Activated naive CD4-positive, alpha-beta T cell treated with anti-CD3 and anti-CD28 coated beads, Interleukin-2, amount 50 U/mL, for 72 hours (primary cell): ENCODE measurements around the gene EIF2D. TPM values are rescaled to one million over a fixed set of nuclear protein-coding genes. Genes with fewer than 3 reads are reported as not detected.

Source experiments
- ATAC-seq, 2 donors: fragments of 150-1000 bp; cut with Tn5 transposase; 2 replicates each; pipeline ENCODE4 v1.10.0; 2021; ENCODE audit warnings: mild to moderate bottlenecking in 2 of 2, moderate library complexity in 2 of 2
- DNase-seq, 2 donors: peaks; one replicate each; pipeline ENCODE4 v3.0.0; 2021 to 2022; ENCODE audit warnings: low spot score in 2 of 2
- H3K27ac Mint-ChIP-seq, 2 donors: one replicate each; pipeline ENCODE4 v1.8.0; 2022; ENCODE audit warnings: mild to moderate bottlenecking in 2 of 2, mixed read lengths in 2 of 2
- H3K36me3 Mint-ChIP-seq, 2 donors: one replicate each; pipeline ENCODE4 v1.8.0; 2022; ENCODE audit warnings: mixed read lengths in 2 of 2
- H3K9me3 Mint-ChIP-seq, 2 donors: one replicate each; pipeline ENCODE4 v1.8.0; 2022; ENCODE audit warnings: mixed read lengths in 2 of 2
- total RNA-seq, 2 donors: library from RNA; stranded (reverse); gene quantifications; one replicate each; pipeline ENCODE4 v1.2.3, GENCODE V29; 2022

Gene EIF2D
- total RNA-seq, 2 donors from 2014 or later: 87.1 to 111 TPM

DNA sequence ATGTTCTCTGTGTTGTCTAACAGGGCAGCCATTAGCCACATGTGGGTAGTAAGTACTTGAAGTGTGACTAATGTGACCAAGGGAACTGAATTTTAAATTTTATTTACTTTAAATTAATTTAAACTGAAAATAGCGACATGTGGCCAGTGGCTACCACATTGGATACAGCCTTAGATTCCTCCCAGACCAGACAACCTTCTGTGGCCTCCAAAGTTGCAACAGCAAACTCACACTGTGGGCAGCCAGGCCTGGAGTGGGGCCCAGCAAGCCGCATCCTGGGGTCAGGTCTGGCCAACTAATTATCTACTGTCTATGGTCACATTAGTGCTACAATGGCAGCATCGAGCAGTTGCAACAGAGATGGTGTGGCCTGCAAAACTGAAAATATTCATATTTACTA is 11.7 kb downstream of the EIF2D start:
- no peaks in the 10 kb centered on the region for H3K9me3 Mint-ChIP-seq
- peak overlapping the region in 1 of 2 donors; percentile 86 for H3K27ac Mint-ChIP-seq
- peaks cover 9 to 41% of the 10 kb centered on the region in 2 donors for H3K36me3 Mint-ChIP-seq
- no peak for ATAC-seq
- no peak for DNase-seq

GRCh38 chr1:206596319-206596666 is 16.0 kb downstream of the EIF2D start:
- ATAC-seq: no peak
- H3K27ac Mint-ChIP-seq: peak overlapping the region; percentile 67 to 75
- H3K9me3 Mint-ChIP-seq: no peaks in the 10 kb centered on the region
- DNase-seq: no peak
- peaks cover 25 to 49% of the 10 kb centered on the region in 2 donors for H3K36me3 Mint-ChIP-seq

DNA sequence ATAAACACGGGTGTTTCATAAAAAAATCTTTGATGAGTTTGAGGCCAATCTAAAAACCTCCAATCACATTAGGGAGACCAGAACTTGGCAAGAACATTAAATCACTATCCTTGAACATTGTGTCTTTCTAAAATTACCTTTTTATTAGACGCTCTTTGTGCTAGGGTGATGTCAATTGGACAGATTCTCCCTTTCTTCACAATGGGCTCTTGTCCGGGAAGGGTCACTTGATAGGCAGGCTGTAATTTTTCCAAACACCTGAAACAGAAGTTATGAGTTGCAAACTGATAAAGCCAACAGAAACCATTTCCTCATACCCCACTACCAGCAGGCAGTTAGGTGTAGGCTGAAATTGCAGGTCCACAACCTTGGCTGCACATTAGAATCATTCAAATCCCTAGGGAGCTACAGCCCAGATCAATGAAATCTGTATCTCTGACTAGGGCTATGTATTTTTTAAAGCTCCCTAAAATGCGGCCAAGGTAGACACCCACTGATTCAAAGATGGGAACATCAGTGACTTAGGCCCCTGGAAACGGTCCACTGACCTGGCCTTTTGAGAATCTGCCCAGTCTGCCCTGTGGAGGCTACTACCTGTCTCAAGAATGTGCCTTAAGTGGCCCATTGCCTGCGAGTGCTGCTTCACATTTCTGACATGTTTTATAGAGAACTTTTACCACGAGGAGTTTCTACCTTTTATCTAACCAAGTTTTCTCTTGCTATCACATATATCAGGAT is 16.5 kb downstream of the EIF2D start:
- no peak for ATAC-seq
- Mint-ChIP-seq H3K36me3 (peaks cover 25 to 51% of the 10 kb centered on the region in 2 donors), H3K27ac (peak overlapping the region; percentile 67 to 75), H3K9me3 (no peaks in the 10 kb centered on the region)
- no peak for DNase-seq

GRCh38 chr1:206593351-206593925 is 18.8 kb downstream of the EIF2D start:
- no peak for ATAC-seq
- DNase-seq: no peak
- peak overlapping the region; percentile 100 for H3K27ac Mint-ChIP-seq
- H3K9me3 Mint-ChIP-seq: no peaks in the 10 kb centered on the region
- H3K36me3 Mint-ChIP-seq: peaks cover 33 to 60% of the 10 kb centered on the region in 2 donors

- peaks cover 43 to 70% of the 10 kb centered on the region in 2 donors for H3K36me3 Mint-ChIP-seq
- H3K9me3 Mint-ChIP-seq: no peaks in the 10 kb centered on the region
- H3K27ac Mint-ChIP-seq: peak overlapping the region; percentile 100
- ATAC-seq: no peak
- DNase-seq: no peak
Observed at GRCh38 chr1:206591696-206592095, 20.6 kb downstream of the EIF2D start.

- H3K36me3 Mint-ChIP-seq: peaks cover 43 to 73% of the 10 kb centered on the region in 2 donors
- H3K9me3 Mint-ChIP-seq: no peaks in the 10 kb centered on the region
- DNase-seq: no peak
Observed at GRCh38 chr1:206591226-206591625, 21.0 kb downstream of the EIF2D start.

DNA sequence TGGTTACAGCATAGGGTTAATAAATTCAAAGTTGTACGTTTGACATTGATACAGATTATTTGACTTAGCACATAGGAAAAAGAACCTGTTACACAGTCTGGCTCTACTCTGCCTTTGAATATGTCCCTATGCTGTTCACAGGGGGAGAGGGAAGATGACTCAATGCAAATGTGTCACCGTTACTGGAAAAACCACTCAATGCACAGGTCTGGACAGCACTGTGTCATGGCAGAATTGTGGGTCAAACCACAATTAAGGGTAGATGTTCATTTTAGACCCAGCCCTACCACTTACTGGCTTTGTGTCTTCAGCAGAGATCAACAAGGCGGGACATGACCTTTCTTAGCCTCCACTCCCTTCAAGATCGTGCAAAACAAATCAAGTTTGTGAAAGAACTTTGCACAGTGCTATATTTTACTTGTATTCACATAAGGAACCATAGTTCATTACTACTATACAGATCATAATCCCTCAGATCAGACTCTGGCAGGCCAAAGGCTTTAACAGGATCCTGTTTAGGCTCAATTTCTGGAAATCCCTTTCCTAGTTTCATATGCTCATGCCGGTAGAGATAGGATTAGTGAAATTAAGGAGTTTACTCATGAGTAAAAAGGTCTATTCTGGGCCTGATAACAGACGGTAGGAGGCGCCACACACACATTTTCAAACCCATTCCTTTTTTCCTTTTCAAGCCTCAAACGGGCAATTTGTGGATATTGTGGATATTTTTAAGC is 22.1 kb downstream of the EIF2D start:
- DNase-seq (peak; percentile 72 to 83), ATAC-seq (peak; percentile 93 to 94)
- no peaks in the 10 kb centered on the region for H3K9me3 Mint-ChIP-seq
- H3K36me3 Mint-ChIP-seq: peaks cover 40 to 69% of the 10 kb centered on the region in 2 donors
- H3K27ac Mint-ChIP-seq: peak overlapping the region; percentile 100

More at GRCh38 chr1:206591226-206591625, 21.0 kb downstream of the EIF2D start:
- no peak for ATAC-seq
- peak overlapping the region; percentile 100 for H3K27ac Mint-ChIP-seq

DNA sequence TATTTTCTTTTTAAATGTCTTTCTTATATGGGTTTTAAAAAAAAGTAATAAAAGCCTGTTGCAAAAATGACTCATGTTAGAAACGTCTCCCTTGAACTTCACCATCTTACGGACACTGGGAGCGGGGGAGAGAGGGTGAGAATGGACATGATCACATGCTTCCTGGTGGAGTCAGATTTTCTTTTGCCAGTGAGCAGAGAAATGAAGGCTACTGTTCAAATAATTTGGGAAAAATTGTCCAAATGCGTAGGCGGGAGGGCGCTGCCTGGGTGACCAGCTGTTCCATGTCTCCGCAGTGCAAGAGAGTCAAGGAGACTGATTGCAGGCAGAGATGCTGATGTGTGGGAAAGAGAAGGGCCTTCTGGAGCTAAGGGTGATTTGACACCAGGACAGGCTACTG is 23.1 kb downstream of the EIF2D start:
- ATAC-seq (no peak), DNase-seq (no peak)
- Mint-ChIP-seq H3K36me3 (peaks cover 46 to 74% of the 10 kb centered on the region in 2 donors), H3K9me3 (no peaks in the 10 kb centered on the region), H3K27ac (peak overlapping the region; percentile 100)

DNA sequence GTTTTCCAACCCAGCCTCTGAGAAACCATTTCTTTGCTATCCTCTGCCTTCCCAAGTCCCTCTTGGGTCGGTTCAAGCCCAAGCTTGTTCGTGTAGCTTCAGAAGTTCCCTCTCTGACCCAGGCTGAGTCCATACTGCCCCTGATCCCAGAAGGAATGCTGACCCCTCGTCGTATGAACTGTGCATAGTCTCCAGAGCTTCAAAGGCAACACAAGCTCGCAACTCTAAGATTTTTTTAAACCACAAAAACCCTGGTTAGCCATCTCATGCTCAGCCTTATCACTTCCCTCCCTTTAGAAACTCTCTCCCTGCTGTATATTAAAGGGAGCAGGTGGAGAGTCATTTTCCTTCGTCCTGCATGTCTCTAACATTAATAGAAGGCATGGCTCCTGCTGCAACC is 23.8 kb downstream of the EIF2D start:
- H3K27ac Mint-ChIP-seq: peak overlapping the region; percentile 88 to 100
- no peak for ATAC-seq
- H3K36me3 Mint-ChIP-seq: peaks cover 49 to 81% of the 10 kb centered on the region in 2 donors
- DNase-seq: no peak
- H3K9me3 Mint-ChIP-seq: no peaks in the 10 kb centered on the region

GRCh38 chr1:206587904-206588303 is 24.4 kb downstream of the EIF2D start:
- Mint-ChIP-seq H3K9me3 (no peaks in the 10 kb centered on the region), H3K27ac (peak overlapping the region; percentile 88 to 100), H3K36me3 (peaks cover 50 to 78% of the 10 kb centered on the region in 2 donors)
- no peak for ATAC-seq
- no peak for DNase-seq

GRCh38 chr1:206586501-206587445 is 25.5 kb downstream of the EIF2D start:
- H3K27ac Mint-ChIP-seq: peak overlapping the region; percentile 88 to 100
- DNase-seq (no peak), ATAC-seq (no peak)
- no peaks in the 10 kb centered on the region for H3K9me3 Mint-ChIP-seq
- H3K36me3 Mint-ChIP-seq: peaks cover 42 to 68% of the 10 kb centered on the region in 2 donors

GRCh38 chr1:206584683-206585082 is 27.6 kb downstream of the EIF2D start:
- no peak for ATAC-seq
- H3K27ac Mint-ChIP-seq: peak overlapping the region; percentile 88 to 100
- DNase-seq: no peak
- H3K36me3 Mint-ChIP-seq: peaks cover 58 to 73% of the 10 kb centered on the region in 2 donors
- no peaks in the 10 kb centered on the region for H3K9me3 Mint-ChIP-seq

DNA sequence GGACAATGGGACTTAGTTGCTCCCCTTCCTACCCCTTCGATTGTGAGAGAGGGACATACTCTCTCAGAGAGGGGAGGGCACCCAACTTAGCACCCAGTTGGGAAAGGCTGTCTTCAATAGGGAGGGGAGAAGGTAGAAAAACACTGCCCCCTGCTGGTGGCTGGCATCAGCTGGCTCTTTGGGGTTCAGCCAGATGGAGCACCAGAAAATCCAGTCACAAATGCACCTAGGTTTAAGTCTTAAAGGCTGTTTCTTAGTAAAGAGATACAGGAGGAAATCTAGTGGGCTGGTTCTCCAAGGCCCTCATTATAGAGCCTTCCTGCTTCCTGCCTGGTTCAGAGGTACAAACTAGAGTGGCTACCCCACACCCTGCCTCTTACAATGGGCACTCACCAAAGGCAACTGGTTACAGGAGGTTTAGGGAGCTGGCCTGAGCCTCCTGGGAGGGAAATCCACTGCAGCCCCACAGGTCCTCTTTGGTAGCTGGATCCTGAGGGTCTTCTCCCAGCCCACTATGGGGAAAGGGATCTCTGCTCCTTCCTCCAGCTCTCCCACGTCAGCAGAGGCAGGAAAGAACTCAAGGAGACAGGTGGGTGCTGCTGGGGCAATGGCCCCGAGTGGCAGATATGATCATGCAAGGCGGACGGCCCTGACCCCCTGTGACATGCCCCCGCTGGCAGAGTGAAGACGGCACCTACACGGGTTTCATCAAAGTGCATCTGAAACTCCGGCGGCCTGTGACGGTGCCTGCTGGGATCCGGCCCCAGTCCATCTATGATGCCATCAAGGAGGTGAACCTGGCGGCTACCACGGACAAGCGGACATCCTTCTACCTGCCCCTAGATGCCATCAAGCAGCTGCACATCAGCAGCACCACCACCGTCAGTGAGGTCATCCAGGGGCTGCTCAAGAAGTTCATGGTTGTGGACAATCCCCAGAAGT is 28.3 kb downstream of the EIF2D start:
- H3K36me3 Mint-ChIP-seq: peaks cover 59 to 73% of the 10 kb centered on the region in 2 donors
- peak overlapping the region; percentile 100 for H3K27ac Mint-ChIP-seq
- ATAC-seq (peak; percentile 10 to 27), DNase-seq (peak; percentile 80 to 86)
- H3K9me3 Mint-ChIP-seq: no peaks in the 10 kb centered on the region

- Mint-ChIP-seq H3K9me3 (no peaks in the 10 kb centered on the region), H3K36me3 (peaks cover 52 to 65% of the 10 kb centered on the region in 2 donors), H3K27ac (peak overlapping the region; percentile 100)
- peak; percentile 44 to 69 for DNase-seq
- ATAC-seq: peak in 1 of 2 donors; percentile 5
Observed at GRCh38 chr1:206582971-206583706, 29.1 kb downstream of the EIF2D start.

GRCh38 chr1:206582537-206582936 is 29.7 kb downstream of the EIF2D start:
- H3K27ac Mint-ChIP-seq: peak overlapping the region; percentile 100
- no peak for ATAC-seq
- no peak for DNase-seq
- H3K36me3 Mint-ChIP-seq: peaks cover 46 to 61% of the 10 kb centered on the region in 2 donors
- H3K9me3 Mint-ChIP-seq: no peaks in the 10 kb centered on the region
